Measurements from ENCODE around the gene LSP1.

DNA sequence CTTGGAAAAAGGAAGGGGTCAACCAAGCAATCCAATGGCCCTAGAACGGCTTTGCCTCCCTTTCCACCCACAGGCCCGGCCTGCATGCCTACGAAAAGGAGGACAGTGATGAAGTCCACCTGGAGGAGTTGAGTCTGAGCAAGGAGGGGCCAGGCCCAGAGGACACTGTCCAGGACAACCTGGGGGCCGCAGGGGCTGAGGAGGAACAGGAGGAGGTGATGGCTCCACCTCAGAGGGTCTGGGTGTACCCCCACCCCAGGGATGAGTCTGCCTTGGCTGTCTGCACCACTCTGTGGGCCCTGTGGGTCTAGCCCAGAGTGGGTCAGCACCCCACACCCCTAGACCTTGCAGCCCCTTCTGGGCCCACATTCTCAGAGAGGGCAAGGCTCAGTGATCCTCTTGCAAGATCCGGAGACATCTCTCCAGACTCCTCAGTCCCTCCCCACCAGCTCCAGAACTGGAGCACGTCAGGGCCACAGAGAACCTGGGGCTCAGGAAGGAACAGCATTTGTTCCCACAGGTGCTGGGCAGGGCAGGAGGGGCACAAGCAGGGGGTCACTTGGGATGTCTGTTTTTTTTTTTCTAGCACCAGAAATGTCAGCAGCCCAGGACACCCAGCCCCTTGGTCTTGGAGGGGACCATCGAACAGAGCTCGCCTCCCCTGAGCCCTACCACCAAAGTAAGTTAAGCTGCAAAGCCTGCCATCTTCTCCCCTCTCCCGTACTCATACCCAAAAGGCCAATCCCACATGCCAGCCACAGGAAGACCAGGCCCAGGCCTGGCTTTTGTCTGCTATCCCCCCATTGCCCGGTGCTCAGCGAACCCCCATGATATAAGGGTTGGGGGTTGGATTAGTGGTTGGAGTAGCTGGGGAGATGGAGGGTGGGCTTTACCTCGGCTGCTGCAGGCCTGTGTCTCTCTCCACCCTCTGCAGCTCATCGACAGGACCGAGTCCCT, 30.7 kb downstream of the LSP1 start:
- TF ChIP-seq, protein P1, sequence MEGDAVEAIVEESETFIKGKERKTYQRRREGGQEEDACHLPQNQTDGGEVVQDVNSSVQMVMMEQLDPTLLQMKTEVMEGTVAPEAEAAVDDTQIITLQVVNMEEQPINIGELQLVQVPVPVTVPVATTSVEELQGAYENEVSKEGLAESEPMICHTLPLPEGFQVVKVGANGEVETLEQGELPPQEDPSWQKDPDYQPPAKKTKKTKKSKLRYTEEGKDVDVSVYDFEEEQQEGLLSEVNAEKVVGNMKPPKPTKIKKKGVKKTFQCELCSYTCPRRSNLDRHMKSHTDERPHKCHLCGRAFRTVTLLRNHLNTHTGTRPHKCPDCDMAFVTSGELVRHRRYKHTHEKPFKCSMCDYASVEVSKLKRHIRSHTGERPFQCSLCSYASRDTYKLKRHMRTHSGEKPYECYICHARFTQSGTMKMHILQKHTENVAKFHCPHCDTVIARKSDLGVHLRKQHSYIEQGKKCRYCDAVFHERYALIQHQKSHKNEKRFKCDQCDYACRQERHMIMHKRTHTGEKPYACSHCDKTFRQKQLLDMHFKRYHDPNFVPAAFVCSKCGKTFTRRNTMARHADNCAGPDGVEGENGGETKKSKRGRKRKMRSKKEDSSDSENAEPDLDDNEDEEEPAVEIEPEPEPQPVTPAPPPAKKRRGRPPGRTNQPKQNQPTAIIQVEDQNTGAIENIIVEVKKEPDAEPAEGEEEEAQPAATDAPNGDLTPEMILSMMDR (IDR thresholded peaks at IDR 0.05): no peak
- TF ChIP-seq POLR2A (IDR thresholded peaks at IDR 0.05) (no peak), EP300 (IDR thresholded peaks at IDR 0.05) (no peak), POLR2AphosphoS5 (IDR thresholded peaks at IDR 0.05) (no peak)

Data from sigmoid colon (tissue), 4 donors.